Measurements from ENCODE around the gene NCOA4.
A peak's percentile ranks its signal among the peaks of the same experiment; 100 is the strongest.
"Not testable (repeated sequence)": the region's sequence is repeated elsewhere in the genome, so short reads cannot be mapped to it uniquely, and the experiment has no call there.

NCOA4 gene

GRCh38 chr10:46030091-46030937 lies at the start of gene NCOA4:
Gene NCOA4, minus strand, starts transcription at chr10:46030623. Its CDS starts 13,943 bp downstream, at chr10:46016680.
- DNase-seq (ENCODE audit: low read depth in 2 of 2): peak; percentile 91 to 92

- DNase-seq (ENCODE audit: low read depth in 2 of 2): no peak
These were observed 49.6 kb upstream of the NCOA4 start for GRCh38 chr10:46079831-46080585.

GRCh38 chr10:46077731-46078413 lies 47.4 kb upstream of the NCOA4 start:
- DNase-seq (ENCODE audit: low read depth in 2 of 2): no peak

- DNase-seq (ENCODE audit: low read depth in 2 of 2): no peak
These were observed 46.7 kb upstream of the NCOA4 start for GRCh38 chr10:46077141-46077554.

GRCh38 chr10:46075869-46076268 lies 45.4 kb upstream of the NCOA4 start:
- DNase-seq (ENCODE audit: low read depth in 2 of 2): no peak

- no peak for DNase-seq (ENCODE audit: low read depth in 2 of 2)
These were observed 43.9 kb upstream of the NCOA4 start for GRCh38 chr10:46074196-46074946.

GRCh38 chr10:46073564-46073963 lies 43.1 kb upstream of the NCOA4 start:
- no peak for DNase-seq (ENCODE audit: low read depth in 2 of 2)

- no peak for DNase-seq (ENCODE audit: low read depth in 2 of 2)
These were observed 40.3 kb upstream of the NCOA4 start for GRCh38 chr10:46070749-46071148.

- DNase-seq (ENCODE audit: low read depth in 2 of 2): no peak
These were observed 39.5 kb upstream of the NCOA4 start for GRCh38 chr10:46069771-46070463.

GRCh38 chr10:46068905-46069304 lies 38.5 kb upstream of the NCOA4 start:
- DNase-seq (ENCODE audit: low read depth in 2 of 2): no peak

GRCh38 chr10:46068117-46068516 lies 37.7 kb upstream of the NCOA4 start:
- no peak for DNase-seq (ENCODE audit: low read depth in 2 of 2)

- DNase-seq (ENCODE audit: low read depth in 2 of 2): no peak
These were observed 33.9 kb upstream of the NCOA4 start for GRCh38 chr10:46064269-46064817.

GRCh38 chr10:46062723-46063428 lies 32.5 kb upstream of the NCOA4 start:
- no peak for DNase-seq (ENCODE audit: low read depth in 2 of 2)

- DNase-seq (ENCODE audit: low read depth in 2 of 2): no peak
These were observed 30.3 kb upstream of the NCOA4 start for GRCh38 chr10:46060706-46061105.

- not testable (repeated sequence) for DNase-seq (ENCODE audit: low read depth in 2 of 2)
These were observed 27.5 kb upstream of the NCOA4 start for GRCh38 chr10:46057927-46058326.

- no peak for DNase-seq (ENCODE audit: low read depth in 2 of 2)
These were observed 26.6 kb upstream of the NCOA4 start for GRCh38 chr10:46057038-46057437.

- DNase-seq (ENCODE audit: low read depth in 2 of 2): no peak
These were observed 25.3 kb upstream of the NCOA4 start for GRCh38 chr10:46055771-46056170.

- DNase-seq (ENCODE audit: low read depth in 2 of 2): no peak
These were observed 23.4 kb upstream of the NCOA4 start for GRCh38 chr10:46053534-46054434.

- no peak for DNase-seq (ENCODE audit: low read depth in 2 of 2)
These were observed 22.5 kb upstream of the NCOA4 start for GRCh38 chr10:46052791-46053375.

Measured in stimulated activated CD8-positive, alpha-beta memory T cell treated with anti-CD3 and anti-CD28 coated beads, Interleukin-15, amount 100 ng/mL, for 48 hours (primary cell).